GM21526 (cell line): Measurements from ENCODE around the gene MTFP1.
"Not testable (repeated sequence)": the region's sequence is repeated elsewhere in the genome, so short reads cannot be mapped to it uniquely, and the experiment has no call there.

Experiments
- ATAC-seq: cut with Tn5 transposase; IDR thresholded peaks from one replicate; pipeline ENCODE4 v1.9.1; 2021; ENCODE audit warnings: moderate library complexity; ENCODE audit not compliant: unreplicated experiment, low FRiP score

Gene MTFP1

GRCh38 chr22:30401024-30401423 lies 24.5 kb upstream of the MTFP1 start:
- not testable (repeated sequence) for ATAC-seq

- ATAC-seq: no peak
These were observed 23.4 kb upstream of the MTFP1 start for GRCh38 chr22:30402028-30402765.

DNA sequence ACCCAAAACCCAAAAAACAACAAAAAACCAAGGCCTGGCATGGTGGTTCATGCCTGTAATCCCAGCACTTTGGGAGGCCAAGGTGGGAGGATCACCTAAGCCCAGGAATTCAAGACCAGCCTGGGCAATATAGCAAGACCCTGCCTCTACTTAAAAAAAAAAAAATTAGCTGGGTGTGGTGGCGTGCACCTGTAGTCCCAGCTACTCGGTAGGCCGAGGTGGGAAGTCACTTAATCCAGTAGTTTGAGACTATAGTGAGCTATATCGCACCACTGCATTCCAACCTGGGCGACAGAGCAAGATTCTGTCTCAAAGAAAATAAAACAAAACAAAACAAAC lies 22.8 kb upstream of the MTFP1 start:
- ATAC-seq: not testable (repeated sequence)

- no peak for ATAC-seq
These were observed 21.3 kb upstream of the MTFP1 start for GRCh38 chr22:30404307-30404706.

DNA sequence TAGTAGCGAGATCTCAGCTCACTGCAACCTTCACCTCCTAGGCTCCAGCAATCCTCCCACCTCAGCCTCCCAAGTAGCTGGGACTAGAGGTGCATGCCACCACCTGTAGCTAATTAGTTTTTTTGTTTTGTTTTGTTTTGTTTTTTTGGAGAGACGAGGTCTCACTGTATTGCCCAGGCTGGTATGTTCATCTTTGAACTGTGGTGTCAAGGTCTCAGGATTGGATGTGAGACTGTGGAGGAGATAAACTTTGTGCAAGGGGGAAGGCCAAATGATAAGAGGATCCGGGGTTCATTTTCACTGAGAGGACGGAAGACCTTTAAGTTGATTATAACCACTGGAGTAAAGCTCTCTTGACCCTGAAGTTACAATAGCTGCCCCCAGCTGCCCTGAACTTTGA lies 19.8 kb upstream of the MTFP1 start:
- no peak for ATAC-seq

GRCh38 chr22:30406400-30406799 lies 19.2 kb upstream of the MTFP1 start:
- no peak for ATAC-seq

- no peak for ATAC-seq
These were observed 17.0 kb upstream of the MTFP1 start for GRCh38 chr22:30408388-30409102.

GRCh38 chr22:30411780-30412179 lies 13.8 kb upstream of the MTFP1 start:
- ATAC-seq: no peak

DNA sequence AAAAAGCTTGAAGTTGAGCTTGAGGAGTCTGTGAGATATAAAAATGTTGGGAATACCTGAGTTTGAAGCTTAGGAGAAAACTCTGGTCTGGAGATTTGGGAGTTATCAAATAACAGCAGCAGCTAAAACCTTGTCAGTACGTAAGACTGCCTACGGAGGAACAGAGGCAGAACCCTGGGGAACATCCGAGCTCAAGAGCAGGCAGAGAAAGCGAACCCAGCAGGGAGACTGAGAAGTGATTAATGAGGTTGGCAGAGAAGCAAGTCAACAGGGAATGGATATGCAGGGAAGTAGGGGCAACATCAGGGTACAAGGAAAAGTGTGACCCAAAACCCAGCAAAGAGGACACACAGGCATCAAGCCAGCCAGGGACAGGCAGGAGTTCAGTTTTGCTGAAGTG lies 12.6 kb upstream of the MTFP1 start:
- no peak for ATAC-seq

DNA sequence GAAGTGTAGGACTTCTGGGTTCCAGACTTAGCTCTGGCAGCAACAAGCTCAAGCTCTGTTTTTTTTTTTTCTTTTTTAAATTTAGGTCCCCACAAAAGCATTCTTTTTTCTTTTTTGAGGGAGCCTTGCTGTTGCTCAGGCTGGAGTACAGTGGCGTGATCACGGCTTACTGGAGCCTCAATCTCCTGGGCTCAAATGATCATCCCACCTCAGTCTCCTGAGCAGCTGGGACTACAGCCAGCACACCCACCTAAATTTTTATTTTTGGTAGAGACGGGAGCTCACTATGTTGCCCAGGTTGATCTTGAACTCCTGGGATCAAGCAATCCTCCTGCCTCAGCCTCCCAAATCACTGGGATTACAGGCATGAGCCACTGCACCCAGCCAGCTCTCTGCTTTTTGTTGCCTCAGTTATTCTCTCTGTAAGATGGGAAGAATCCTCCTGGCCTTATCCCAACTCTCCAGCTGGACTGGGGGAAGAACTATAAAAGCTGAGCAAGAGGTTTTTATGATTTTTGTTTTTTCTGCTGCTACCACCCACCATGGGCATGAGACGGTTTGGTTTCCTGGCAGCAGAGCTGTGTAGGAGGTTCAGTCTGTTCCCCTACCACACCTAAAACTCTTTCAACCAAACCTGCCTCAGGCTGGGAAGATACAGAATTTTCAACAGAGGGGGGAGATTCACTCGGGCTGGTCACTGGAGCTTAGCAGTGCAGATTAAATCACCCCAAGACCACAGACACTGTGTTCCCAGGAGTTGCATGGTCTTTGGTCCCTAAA lies 11.6 kb upstream of the MTFP1 start:
- ATAC-seq: no peak

DNA sequence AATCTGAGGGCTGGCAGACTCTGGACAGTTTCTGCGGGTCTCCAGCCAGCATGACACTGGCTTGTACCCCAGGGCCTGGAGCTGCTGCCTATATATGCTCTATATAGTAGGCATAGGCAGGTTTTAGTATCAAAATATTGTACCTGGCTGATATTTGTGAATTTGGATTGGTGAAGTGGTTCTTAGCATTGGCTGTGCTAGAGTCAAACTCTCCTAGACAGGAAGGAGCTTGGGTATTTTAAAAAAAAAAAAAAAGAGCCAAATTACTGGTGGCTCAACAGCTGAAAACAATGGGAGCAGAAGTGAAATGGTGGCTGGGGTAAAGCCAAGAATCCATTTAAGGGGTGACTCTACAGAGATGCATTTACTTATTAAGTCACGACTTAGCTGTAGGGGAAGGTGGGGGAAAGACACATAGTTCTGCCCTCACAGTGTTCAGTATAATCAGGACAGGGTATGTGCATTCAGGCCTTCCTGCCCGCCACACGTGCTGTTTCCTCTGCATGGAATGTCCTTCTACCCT lies 11.0 kb upstream of the MTFP1 start:
- ATAC-seq: no peak

DNA sequence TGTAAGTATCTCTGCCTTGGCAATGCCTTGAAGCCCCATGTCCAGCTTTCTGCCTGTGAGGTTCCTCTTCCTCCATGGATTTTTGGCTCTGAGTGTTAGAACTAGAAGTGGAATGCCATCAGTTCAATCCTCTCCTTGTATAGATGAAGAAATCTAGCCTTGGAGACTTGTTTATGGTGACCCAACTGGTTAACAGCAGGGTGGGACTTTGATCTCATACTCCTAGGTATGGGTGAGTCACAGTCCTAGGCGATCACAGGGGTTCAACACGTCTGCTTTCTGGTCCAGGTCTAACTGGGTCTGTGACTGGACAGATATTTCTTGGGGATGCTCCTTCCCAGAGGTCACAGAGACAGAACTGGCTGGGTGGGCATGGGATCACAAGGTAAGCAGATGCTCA lies 9.2 kb upstream of the MTFP1 start:
- ATAC-seq: no peak

GRCh38 chr22:30416837-30417236 lies 8.7 kb upstream of the MTFP1 start:
- ATAC-seq: no peak

DNA sequence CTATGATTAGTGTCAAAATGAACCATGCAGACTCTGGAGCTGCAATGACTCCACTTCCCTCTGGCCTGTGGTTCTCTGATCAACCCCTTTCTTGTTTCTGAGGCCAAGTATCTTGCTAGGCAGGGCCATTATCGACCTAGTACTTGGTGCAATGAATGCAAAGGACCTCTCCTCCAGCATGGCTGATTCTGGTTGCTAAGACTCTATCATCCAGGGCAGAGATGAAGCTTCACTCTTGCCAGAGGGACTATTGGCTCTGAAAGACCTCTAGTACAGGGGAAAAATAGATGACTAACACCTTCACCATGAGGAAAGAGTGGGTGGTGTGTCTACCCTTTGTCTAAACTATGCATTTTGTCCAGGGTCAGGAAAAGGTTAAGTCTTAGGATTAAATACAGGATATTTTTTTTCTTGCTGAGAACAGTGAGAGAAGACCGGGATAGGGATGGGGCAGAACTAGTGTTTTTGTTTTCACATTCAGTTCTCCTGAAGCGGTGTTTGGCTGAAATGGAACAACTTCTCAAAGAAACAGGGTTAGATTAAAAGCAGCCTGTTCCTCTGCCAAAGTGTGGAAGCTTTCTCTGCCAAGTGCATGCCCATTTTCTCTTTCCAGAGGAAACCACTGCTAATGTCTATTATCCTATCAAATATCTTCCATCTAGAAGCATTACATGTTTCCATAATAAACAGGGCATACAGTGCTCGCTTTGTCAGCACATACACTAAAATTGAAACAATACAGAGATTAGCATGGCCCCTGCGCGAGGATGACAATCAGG lies 5.0 kb upstream of the MTFP1 start:
- no peak for ATAC-seq

GRCh38 chr22:30421695-30422480 lies 3.7 kb upstream of the MTFP1 start:
- ATAC-seq: no peak

- no peak for ATAC-seq
These were observed 2.9 kb upstream of the MTFP1 start for GRCh38 chr22:30422481-30423300.

GRCh38 chr22:30423301-30423958 lies 2.1 kb upstream of the MTFP1 start:
- peak; percentile 28 for ATAC-seq

DNA sequence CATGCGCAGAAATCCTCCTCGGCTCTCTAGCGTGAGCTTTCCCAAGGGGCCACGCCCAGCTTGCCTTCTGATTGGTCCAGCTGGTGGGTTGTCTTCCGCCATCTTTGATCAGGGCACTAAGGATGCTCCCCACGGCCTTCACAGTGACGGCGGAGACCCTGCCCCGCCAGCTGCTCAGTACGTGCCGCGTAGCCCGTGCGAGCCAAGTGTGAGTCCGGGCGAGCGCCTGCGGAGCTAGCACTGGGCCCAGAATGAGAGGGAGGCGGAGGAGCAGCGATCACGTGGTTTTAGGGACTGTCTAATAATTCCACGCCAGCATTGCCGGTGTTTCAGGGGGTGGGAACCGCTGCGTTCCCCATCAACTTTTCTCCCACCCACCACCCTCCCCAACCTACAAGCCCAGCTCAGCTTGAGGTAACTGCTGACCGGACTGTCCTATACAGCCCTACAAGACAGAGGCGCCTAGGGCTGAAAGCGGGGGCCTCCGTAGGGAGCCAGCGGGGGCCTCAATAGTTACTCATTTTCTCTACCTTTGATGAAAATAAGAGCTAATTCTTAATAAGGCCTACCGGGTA lies 1.5 kb upstream of the MTFP1 start:
- ATAC-seq: peak; percentile 77
